Measurements from ENCODE around the gene RPN1.
A peak's percentile ranks its signal among the peaks of the same experiment; 100 is the strongest.
"Not testable (repeated sequence)": the region's sequence is repeated elsewhere in the genome, so short reads cannot be mapped to it uniquely, and the experiment has no call there.

Gene RPN1

GRCh38 chr3:128650096-128651050 is at the start of gene RPN1:
RPN1 (minus strand) TSS chr3:128650818; CDS start chr3:128650800, 18 bp downstream.
- DNase-seq: peak; percentile 93 to 98 (median 96)
- intact Hi-C loops (cut with DNase I): no loop called here

GRCh38 chr3:128698211-128699047 is 47.8 kb upstream of the RPN1 start:
- intact Hi-C loops (cut with DNase I): no loop called here
- DNase-seq: peak in 40 of 42 donors; percentile 13 to 71 (median 52)

- intact Hi-C loops (cut with DNase I): no loop called here
- DNase-seq: no peak
Measured at GRCh38 chr3:128697341-128697740, 46.7 kb upstream of the RPN1 start.

GRCh38 chr3:128693696-128694095 is 43.1 kb upstream of the RPN1 start:
- no peak for DNase-seq
- intact Hi-C loops (cut with DNase I): no loop called here

GRCh38 chr3:128689060-128689459 is 38.4 kb upstream of the RPN1 start:
- intact Hi-C loops (cut with DNase I): loop anchor here (10.0 kb wide), 2 partner anchors 106 to 156 kb away; no protein-coding TSS in a partner anchor
- DNase-seq: no peak

- no peak for DNase-seq
- intact Hi-C loops (cut with DNase I): loop anchor here (10.0 kb wide), 2 partner anchors 108 to 158 kb away; no protein-coding TSS in a partner anchor
Measured at GRCh38 chr3:128686465-128686864, 35.8 kb upstream of the RPN1 start.

GRCh38 chr3:128684986-128685726 is 34.5 kb upstream of the RPN1 start:
- intact Hi-C loops (cut with DNase I): loop anchor here (10.0 kb wide), 2 partner anchors 110 to 160 kb away; no protein-coding TSS in a partner anchor
- DNase-seq: no peak

- intact Hi-C loops (cut with DNase I): loop anchor here (10.0 kb wide), 2 partner anchors 111 to 161 kb away; no protein-coding TSS in a partner anchor
- no peak for DNase-seq
Measured at GRCh38 chr3:128683957-128684356, 33.3 kb upstream of the RPN1 start.

- intact Hi-C loops (cut with DNase I): loop anchor here (2.0 to 10.0 kb wide), 3 partner anchors 45 to 163 kb away; partner anchors contain the start of gene RAB7A
- no peak for DNase-seq
Measured at GRCh38 chr3:128681369-128681829, 30.8 kb upstream of the RPN1 start.

- DNase-seq: peak; percentile 97 to 100 (median 99)
- intact Hi-C loops (cut with DNase I): loop anchor here (2.0 to 10.0 kb wide), 3 partner anchors 46 to 164 kb away; partner anchors contain the start of gene RAB7A
Measured at GRCh38 chr3:128680603-128681368, 30.2 kb upstream of the RPN1 start.

GRCh38 chr3:128679338-128679737 is 28.7 kb upstream of the RPN1 start:
- DNase-seq: no peak
- intact Hi-C loops (cut with DNase I): no loop called here

- intact Hi-C loops (cut with DNase I): not testable (repeated sequence)
Measured at GRCh38 chr3:128675802-128676201, 25.2 kb upstream of the RPN1 start.

GRCh38 chr3:128674161-128674784 is 23.7 kb upstream of the RPN1 start:
- intact Hi-C loops (cut with DNase I): no loop called here
- no peak for DNase-seq

More at GRCh38 chr3:128675802-128676201, 25.2 kb upstream of the RPN1 start:
- DNase-seq: not testable (repeated sequence)

- intact Hi-C loops (cut with DNase I): no loop called here
- DNase-seq: no peak
Measured at GRCh38 chr3:128667641-128668040, 17.0 kb upstream of the RPN1 start.

GRCh38 chr3:128665362-128666021 is 14.9 kb upstream of the RPN1 start:
- DNase-seq: no peak
- intact Hi-C loops (cut with DNase I): no loop called here

GRCh38 chr3:128663151-128663550 is 12.5 kb upstream of the RPN1 start:
- intact Hi-C loops (cut with DNase I): no loop called here
- no peak for DNase-seq

- no peak for DNase-seq
- intact Hi-C loops (cut with DNase I): no loop called here
Measured at GRCh38 chr3:128655531-128655930, 4.9 kb upstream of the RPN1 start.
